Activated gamma-delta T cell treated with anti-CD3 and anti-CD28 coated beads, Interleukin-2, amount 50 U/mL, for 16 hours (primary cell): Measurements from ENCODE around the gene ANKRD40.

Experiments
- DNase-seq: peaks from one replicate; pipeline ENCODE4 v3.0.0-alpha.2; 2020; ENCODE audit warnings: low read depth

Gene ANKRD40

DNA sequence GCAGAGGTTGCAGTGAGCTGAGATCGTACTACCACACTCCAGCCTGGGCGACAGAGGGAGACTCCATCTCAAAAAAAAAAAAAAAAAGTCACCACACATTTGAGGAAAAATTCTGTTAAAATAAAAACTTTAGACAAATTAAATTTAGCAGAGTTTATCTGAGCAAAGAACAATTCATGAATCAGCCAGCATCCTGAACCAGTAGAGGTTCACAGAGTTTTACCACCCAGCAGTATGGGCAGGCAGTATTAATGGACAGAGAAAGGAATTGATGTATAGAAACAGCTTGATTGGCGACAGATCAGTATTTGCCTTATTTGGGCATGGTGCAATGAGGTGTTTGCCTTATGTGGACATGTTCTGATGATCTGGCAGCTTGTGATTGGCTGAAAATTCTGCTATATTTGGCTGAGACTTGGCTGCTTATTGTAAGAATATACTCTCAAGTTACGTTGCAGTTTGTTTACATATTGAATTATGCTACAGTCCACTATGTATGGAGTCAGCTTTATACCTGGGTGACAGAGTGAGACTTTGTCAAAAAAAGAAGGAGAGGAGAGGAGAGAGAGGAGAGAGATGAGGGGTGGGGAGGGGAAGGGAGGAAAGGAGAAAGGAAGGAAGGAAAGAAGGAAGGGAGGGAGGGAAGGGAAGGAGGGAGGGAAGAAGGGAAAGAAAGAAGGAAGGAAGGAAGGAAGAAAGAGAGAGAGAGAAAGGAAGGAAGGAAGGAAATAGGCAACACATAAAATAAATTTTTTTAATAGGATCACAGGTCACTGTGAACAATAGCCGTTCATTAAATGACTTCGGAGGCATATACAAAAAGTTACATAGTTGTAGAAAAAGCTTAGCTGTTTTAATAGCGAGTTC is 58.4 kb downstream of the ANKRD40 start:
- DNase-seq, result no peak

GRCh38 chr17:50647187-50647586 is 60.5 kb downstream of the ANKRD40 start:
- no peak for DNase-seq

DNA sequence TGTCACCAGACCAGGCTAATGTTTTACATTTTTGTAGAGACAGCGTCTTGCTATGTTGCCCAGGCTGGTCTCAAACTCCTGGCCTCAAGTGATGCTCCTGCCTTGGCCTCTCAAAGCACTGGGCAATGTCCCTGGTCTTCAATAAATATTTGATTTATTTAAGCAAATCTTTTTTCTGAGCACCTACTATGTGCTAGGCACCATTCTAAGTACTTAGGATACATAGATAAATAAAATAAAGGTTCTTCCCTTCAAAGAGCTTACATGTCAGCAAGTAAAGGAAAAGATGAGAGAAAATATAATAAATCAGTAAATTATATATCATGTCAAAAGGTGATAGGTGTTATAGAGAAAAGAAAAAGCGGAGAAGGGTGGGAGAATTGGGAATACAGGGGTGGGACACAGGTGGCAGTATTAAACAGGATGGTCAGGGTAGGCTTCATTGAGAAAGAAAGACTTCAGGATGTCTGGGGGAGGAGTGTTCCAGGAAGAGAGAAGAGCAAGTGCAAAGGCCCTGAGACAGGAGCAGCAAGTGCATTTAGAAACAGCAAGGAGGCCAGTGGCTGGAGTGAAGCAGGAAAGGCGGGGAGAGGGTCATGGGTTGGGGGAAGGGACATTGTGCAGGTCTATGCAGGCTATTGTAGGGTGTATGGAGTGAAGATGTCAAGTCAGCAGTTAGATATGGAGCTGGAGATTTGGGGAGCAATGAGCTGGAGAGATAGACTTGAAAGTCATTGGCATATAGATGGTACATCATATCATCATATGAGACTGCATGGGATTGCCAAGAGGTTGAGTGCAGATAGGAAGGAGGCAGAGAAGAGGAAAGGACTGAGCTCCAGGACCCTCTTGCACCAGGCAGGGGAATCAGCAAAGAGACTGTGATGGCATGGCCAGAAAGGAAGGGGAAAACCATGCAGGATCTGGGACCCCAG is 61.7 kb downstream of the ANKRD40 start:
- DNase-seq, result no peak
